Caco-2 (cell line): Measurements from ENCODE around the gene BGN. TPM values are rescaled to one million over a fixed set of nuclear protein-coding genes. Genes with fewer than 3 reads are reported as not detected.

Experiments used
- BruUV-seq: library from RNA; stranded (reverse); fragments of 400-500 nt; replicated peaks from 2 replicates; lab custom pipeline; 2021; lab: Mats Ljungman, UMichigan
- CTCF ChIA-PET: fragments of 300-600 bp; sonication (Branson Sonifier 250); formaldehyde crosslinking; loops from one replicate; lab custom pipeline; 2022; ENCODE audit warnings: antibody characterized with exemption; lab: Charles Lee
- POLR2A ChIA-PET: fragments of 300-600 bp; sonication (Branson Sonifier 250); formaldehyde crosslinking; loops from one replicate; lab custom pipeline; 2022; ENCODE audit warnings: antibody characterized with exemption; lab: Charles Lee
- DNase-seq, 2 experiments: peaks; one replicate each; pipeline versions ENCODE4 v3.0.0 to v3.0.0-alpha.2; 2020 to 2022
- H3K27me3 ChIP-seq: replicated peaks from 2 replicates; pipeline ENCODE4 v1.6.0; 2011; ENCODE audit warnings: low read length; ENCODE audit not compliant: control insufficient read depth, insufficient read depth
- H3K36me3 ChIP-seq: 2 replicates; pipeline ENCODE4 v1.5.1; 2011; ENCODE audit warnings: low read length; ENCODE audit not compliant: control insufficient read depth, insufficient read depth
- H3K4me1 ChIP-seq: fragments of 250-450 bp; sonication (Bioruptor Pico); 2 replicates; pipeline ENCODE4 v1.5.1; 2020; ENCODE audit warnings: mild to moderate bottlenecking
- H3K4me3 ChIP-seq: 2 replicates; pipeline ENCODE4 v1.5.1; 2011; ENCODE audit warnings: low read depth, mild to moderate bottlenecking, control low read depth, low read length
- H3K9me3 ChIP-seq: fragments of 250-450 bp; sonication (Bioruptor Pico); 2 replicates; pipeline ENCODE4 v1.5.1; 2020; ENCODE audit warnings: mild to moderate bottlenecking, moderate library complexity
- H3K27ac Mint-ChIP-seq: one replicate; pipeline ENCODE4 v1.8.0; 2022; ENCODE audit warnings: mixed read lengths; ENCODE audit not compliant: unreplicated experiment
- H3K27me3 Mint-ChIP-seq: one replicate; pipeline ENCODE4 v1.8.0; 2022; ENCODE audit warnings: mixed read lengths; ENCODE audit not compliant: insufficient read depth, unreplicated experiment
- H3K36me3 Mint-ChIP-seq: one replicate; pipeline ENCODE4 v1.8.0; 2022; ENCODE audit warnings: mild to moderate bottlenecking, mixed read lengths; ENCODE audit not compliant: insufficient read depth, unreplicated experiment
- H3K4me1 Mint-ChIP-seq: one replicate; pipeline ENCODE4 v1.8.0; 2022; ENCODE audit warnings: low read depth, mixed read lengths; ENCODE audit not compliant: unreplicated experiment
- H3K4me3 Mint-ChIP-seq: one replicate; pipeline ENCODE4 v1.8.0; 2022; ENCODE audit warnings: mild to moderate bottlenecking, moderate library complexity, mixed read lengths; ENCODE audit not compliant: unreplicated experiment
- H3K9me3 Mint-ChIP-seq: one replicate; pipeline ENCODE4 v1.8.0; 2022; ENCODE audit warnings: mixed read lengths; ENCODE audit not compliant: unreplicated experiment
- intact Hi-C: fragments of 100-400 bp; cut with micrococcal nuclease; formaldehyde crosslinking; loops from one replicate; pipeline ENCODE4 v1.10.0; 2022; ENCODE audit not compliant: unreplicated experiment
- total RNA-seq: library from RNA; stranded (reverse); gene quantifications from 2 replicates; pipeline ENCODE4 v1.2.3, GENCODE V29; 2022
- TF ChIP-seq, protein P1 (sequence below), 2 experiments: fragments of 200-600 bp in 1 of 2; IDR thresholded peaks; 1 replicate in 1 of 2; 2 replicates in 1 of 2; pipeline versions ENCODE4 v1.5.1 to v1.8.0; 2011 to 2022; ENCODE audit warnings: antibody characterized with exemption in 1 of 2, control low read depth in 1 of 2, inconsistent platforms in 1 of 2, low read depth in 1 of 2, low read length in 1 of 2, mild to moderate bottlenecking in 1 of 2, moderate library complexity in 1 of 2; ENCODE audit not compliant: insufficient read depth in 1 of 2, severe bottlenecking in 1 of 2, unreplicated experiment in 1 of 2

The BGN gene
- total RNA-seq, 1 experiment from 2014 or later: 9.9 TPM

DNA sequence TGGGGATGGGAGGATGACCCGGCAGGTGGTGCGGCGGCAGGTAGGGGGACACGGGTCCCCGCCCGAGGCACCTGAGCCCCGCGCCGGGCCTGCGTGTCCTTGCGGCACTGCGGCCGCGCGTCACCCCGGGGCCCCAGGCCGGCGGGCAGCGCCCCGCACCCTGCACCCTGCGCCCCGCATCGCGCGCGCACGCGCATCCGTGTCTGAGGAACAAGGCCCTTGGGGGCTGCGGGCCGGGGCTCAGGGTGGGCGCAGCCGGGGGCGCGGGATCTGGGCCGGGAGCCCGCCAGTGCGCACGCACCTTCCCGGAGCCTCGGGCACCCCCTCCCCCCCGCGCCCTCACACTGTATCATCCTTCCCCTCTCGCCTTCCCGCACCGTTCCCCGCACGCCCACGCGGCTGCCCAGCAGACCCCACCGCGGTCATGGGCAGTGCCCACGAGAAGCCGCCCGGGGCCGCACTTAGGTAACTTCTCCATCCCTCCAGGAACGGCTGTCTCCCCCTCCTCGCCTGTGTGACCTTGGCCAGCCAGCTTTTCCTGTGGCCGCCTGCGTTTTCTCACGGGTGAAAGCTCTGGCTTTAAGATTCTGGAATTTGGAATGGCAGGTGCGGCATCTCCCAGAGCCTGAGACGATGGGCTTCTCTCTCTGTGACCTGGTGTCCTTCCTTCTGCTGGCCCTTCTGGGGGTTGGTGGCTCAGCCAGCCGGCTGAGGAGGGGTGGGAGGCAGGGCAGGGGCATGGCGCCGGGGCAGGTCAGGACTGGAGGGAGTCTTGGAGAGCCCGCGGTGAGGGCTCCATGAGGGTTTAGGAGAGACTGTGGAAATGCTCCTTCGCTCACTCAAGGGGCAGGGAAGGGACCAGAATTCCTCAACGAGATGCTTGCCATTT lies 23.4 kb downstream of the BGN start:
- no peak overlapping the region for H3K27ac Mint-ChIP-seq
- DNase-seq: no peak
- Histone ChIP-seq H3K36me3 (no peaks in the 10 kb centered on the region), H3K9me3 (no peaks in the 10 kb centered on the region), H3K4me3 (no peak overlapping the region), H3K27me3 (no peaks in the 10 kb centered on the region), H3K4me1 (no peaks in the 10 kb centered on the region)
- TF ChIP-seq, protein P1, sequence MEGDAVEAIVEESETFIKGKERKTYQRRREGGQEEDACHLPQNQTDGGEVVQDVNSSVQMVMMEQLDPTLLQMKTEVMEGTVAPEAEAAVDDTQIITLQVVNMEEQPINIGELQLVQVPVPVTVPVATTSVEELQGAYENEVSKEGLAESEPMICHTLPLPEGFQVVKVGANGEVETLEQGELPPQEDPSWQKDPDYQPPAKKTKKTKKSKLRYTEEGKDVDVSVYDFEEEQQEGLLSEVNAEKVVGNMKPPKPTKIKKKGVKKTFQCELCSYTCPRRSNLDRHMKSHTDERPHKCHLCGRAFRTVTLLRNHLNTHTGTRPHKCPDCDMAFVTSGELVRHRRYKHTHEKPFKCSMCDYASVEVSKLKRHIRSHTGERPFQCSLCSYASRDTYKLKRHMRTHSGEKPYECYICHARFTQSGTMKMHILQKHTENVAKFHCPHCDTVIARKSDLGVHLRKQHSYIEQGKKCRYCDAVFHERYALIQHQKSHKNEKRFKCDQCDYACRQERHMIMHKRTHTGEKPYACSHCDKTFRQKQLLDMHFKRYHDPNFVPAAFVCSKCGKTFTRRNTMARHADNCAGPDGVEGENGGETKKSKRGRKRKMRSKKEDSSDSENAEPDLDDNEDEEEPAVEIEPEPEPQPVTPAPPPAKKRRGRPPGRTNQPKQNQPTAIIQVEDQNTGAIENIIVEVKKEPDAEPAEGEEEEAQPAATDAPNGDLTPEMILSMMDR (IDR thresholded peaks at IDR 0.05; ENCODE audit: insufficient read depth in 1 of 2, low read depth in 1 of 2, low read length in 1 of 2, severe bottlenecking in 1 of 2, unreplicated experiment in 1 of 2): no peak
- no TSS peak for BruUV-seq
- POLR2A ChIA-PET: no interaction called here
- no peak overlapping the region for H3K4me3 Mint-ChIP-seq
- intact Hi-C loops: no loop called here
- H3K36me3 Mint-ChIP-seq: no peaks in the 10 kb centered on the region
- CTCF ChIA-PET: no interaction called here
- H3K27me3 Mint-ChIP-seq: no peaks in the 10 kb centered on the region
- H3K4me1 Mint-ChIP-seq: no peaks in the 10 kb centered on the region
- H3K9me3 Mint-ChIP-seq: no peaks in the 10 kb centered on the region

DNA sequence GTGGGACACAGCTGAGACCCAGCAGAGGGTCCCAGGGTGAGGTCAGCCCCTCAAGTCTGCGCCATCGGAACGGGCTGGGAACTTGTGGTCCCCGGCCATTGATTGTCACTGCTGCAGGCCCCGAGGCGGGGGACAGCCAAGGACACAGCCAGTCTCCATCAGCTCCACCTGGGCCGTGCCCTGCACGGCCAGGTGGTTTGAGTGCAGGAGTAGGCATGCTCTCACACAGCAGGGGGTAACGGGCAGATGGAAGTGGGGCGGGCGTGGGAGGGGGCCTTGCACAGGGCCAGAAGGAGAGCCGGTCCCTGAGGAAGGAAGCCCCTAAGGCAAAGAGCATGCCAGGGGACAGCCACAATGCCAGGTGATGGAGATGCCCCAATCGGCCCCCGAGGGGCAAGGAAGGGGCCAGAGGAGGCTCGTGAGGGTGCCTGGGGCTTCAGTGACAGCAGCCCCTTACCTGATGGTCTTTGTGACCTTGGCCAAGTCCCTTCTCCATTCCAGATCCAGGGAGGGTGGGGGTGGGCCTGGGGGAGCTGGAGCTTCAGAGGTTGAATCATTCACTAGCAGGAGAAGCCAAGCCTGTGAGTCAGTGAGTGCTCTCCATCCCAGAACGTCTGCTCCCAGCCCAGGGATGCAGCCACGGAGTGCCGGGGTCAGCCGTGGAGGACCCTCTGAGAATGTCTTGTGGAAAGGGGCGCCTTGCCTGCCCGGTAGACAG lies 24.9 kb downstream of the BGN start:
- Mint-ChIP-seq H3K4me1 (no peaks in the 10 kb centered on the region), H3K4me3 (no peak overlapping the region), H3K9me3 (no peaks in the 10 kb centered on the region), H3K27ac (no peak overlapping the region), H3K27me3 (no peaks in the 10 kb centered on the region), H3K36me3 (no peaks in the 10 kb centered on the region)
- CTCF ChIA-PET: no interaction called here
- no TSS peak for BruUV-seq
- no peak for DNase-seq
- POLR2A ChIA-PET: no interaction called here
- Histone ChIP-seq H3K9me3 (no peaks in the 10 kb centered on the region), H3K27me3 (no peaks in the 10 kb centered on the region), H3K4me1 (no peaks in the 10 kb centered on the region), H3K4me3 (no peak overlapping the region), H3K36me3 (no peaks in the 10 kb centered on the region)
- intact Hi-C loops: no loop called here
- TF ChIP-seq, protein P1 (IDR thresholded peaks at IDR 0.05; ENCODE audit: insufficient read depth in 1 of 2, low read depth in 1 of 2, low read length in 1 of 2, severe bottlenecking in 1 of 2, unreplicated experiment in 1 of 2): no peak

DNA sequence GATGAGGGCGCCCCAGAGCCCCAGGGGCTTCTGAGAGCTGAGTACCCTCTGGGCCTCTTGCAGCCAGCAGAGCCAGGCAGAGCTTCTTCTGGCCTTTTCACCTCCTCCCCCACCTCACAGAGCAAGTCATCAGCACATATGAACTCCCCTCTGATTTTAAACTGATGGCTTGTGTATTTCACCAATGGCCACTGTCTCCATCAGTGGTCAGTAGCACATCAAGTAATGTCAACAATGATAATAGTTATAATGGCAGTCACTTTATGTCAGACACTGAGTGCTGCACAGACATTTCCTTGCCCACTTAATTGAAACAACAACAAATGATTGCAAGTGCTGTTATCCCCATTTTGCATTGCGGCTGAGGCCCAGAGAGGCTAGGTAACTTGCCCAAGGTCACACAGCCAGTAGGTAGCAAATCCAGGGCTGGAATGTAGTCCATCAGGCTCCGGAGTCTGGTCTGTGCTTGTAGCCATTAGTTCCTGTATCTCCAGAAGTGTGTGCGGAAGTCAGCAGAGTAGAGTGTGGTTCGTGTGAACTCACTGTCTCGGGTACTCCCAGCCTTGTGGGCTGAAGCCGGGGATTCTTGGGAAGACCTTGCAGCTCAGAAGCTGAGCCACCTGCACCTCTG lies 25.6 kb downstream of the BGN start:
- H3K36me3 Mint-ChIP-seq: no peaks in the 10 kb centered on the region
- no peak overlapping the region for H3K27ac Mint-ChIP-seq
- Histone ChIP-seq H3K9me3 (no peaks in the 10 kb centered on the region), H3K4me3 (no peak overlapping the region), H3K27me3 (no peaks in the 10 kb centered on the region), H3K36me3 (no peaks in the 10 kb centered on the region), H3K4me1 (no peaks in the 10 kb centered on the region)
- BruUV-seq: no TSS peak
- H3K4me3 Mint-ChIP-seq: no peak overlapping the region
- ChIA-PET CTCF (no interaction called here), POLR2A (no interaction called here)
- intact Hi-C loops: no loop called here
- no peak for DNase-seq
- H3K9me3 Mint-ChIP-seq: no peaks in the 10 kb centered on the region
- H3K4me1 Mint-ChIP-seq: no peaks in the 10 kb centered on the region
- TF ChIP-seq, protein P1 (IDR thresholded peaks at IDR 0.05; ENCODE audit: insufficient read depth in 1 of 2, low read depth in 1 of 2, low read length in 1 of 2, severe bottlenecking in 1 of 2, unreplicated experiment in 1 of 2): no peak
- no peaks in the 10 kb centered on the region for H3K27me3 Mint-ChIP-seq
